KMS-11 (cell line): Measurements from ENCODE around the gene ACER3.

Experiments used
- H2AFZ ChIP-seq: fragments of 200-600 bp; sonication (generic); 2 replicates; pipeline ENCODE4 v1.6.1; 2016; ENCODE audit warnings: antibody characterized with exemption, mixed run types, low read depth
- H3K27ac ChIP-seq: fragments of 200-600 bp; sonication (generic); 2 replicates; pipeline ENCODE4 v1.6.1; 2016; ENCODE audit warnings: mild to moderate bottlenecking, mixed run types
- H3K27me3 ChIP-seq: fragments of 200-600 bp; sonication (generic); 2 replicates; pipeline ENCODE4 v1.6.1; 2017; ENCODE audit warnings: mild to moderate bottlenecking, low read depth, mixed run types, moderate library complexity; ENCODE audit not compliant: insufficient read depth
- H3K36me3 ChIP-seq: fragments of 200-600 bp; sonication (generic); 2 replicates; pipeline ENCODE4 v1.6.1; 2017; ENCODE audit warnings: mild to moderate bottlenecking, mixed run types; ENCODE audit not compliant: insufficient read depth
- H3K4me1 ChIP-seq: fragments of 200-600 bp; sonication (generic); 2 replicates; pipeline ENCODE4 v1.6.1; 2016; ENCODE audit warnings: mild to moderate bottlenecking, low read depth, mixed run types; ENCODE audit not compliant: poor library complexity, severe bottlenecking
- H3K4me2 ChIP-seq: fragments of 200-600 bp; sonication (generic); 2 replicates; pipeline ENCODE4 v1.7.0; 2016; ENCODE audit warnings: mild to moderate bottlenecking, mixed run types
- H3K4me3 ChIP-seq: fragments of 200-600 bp; sonication (generic); IDR thresholded peaks from 2 replicates; pipeline ENCODE4 v1.6.1; 2017; ENCODE audit warnings: low read depth, low read length, mixed read lengths; ENCODE audit not compliant: insufficient read depth
- H3K79me2 ChIP-seq: fragments of 200-600 bp; sonication (generic); 2 replicates; pipeline ENCODE4 v1.6.1; 2016; ENCODE audit warnings: low read depth, mixed run types; ENCODE audit not compliant: insufficient read depth
- H3K9ac ChIP-seq: fragments of 200-600 bp; sonication (generic); 2 replicates; pipeline ENCODE4 v1.6.1; 2016; ENCODE audit warnings: mild to moderate bottlenecking, mixed run types
- H4K20me1 ChIP-seq: fragments of 200-600 bp; sonication (generic); 2 replicates; pipeline ENCODE4 v1.6.1; 2016; ENCODE audit warnings: mild to moderate bottlenecking, mixed run types; ENCODE audit not compliant: insufficient read depth
- TF ChIP-seq, protein P1 (sequence below): fragments of 200-600 bp; sonication (generic); conservative IDR thresholded peaks from 2 replicates; pipeline ENCODE4 v1.6.1; 2017; ENCODE audit warnings: low read depth, mild to moderate bottlenecking, antibody characterized with exemption, low read length, moderate library complexity, mixed read lengths

The ACER3 gene

DNA sequence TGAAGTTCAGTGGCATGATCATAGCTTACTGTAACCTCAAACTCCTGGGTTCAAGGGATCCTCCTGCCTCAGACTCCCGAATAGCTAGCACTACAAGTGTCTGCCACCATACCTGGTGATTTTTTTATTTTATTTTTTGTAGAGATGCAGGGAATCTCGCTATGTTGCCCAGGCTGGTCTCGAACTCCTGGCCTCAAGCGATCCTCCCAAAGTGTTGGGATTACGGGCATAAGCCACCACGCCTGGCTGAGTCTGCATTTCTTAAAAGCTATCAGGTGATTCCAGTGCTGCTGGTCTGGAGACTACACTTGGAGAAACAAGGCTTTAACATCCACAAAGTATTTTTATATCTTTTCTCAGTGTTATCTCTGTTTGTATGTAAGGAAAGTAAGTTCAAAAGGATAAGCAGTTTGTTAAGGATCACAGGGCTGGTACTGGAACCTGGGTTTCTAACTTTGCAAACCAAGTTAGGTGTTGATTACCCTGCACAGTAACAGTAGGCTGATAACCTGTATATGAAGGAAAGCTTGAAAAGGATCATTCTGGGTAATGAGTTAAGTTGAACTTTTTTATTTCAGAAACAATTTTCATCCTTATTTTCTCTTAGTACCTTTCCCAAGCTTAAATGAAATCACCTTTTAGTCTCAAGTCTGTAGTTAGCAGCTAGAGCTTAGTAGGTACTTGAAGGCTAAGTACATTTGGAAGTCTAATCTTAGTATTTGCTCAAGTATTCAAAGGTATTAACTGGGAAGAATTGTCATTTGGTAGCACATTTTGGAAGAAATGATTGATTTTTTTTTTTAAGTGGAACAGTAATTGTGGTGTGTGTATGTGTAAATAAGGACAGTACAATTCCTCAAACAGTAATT, 12.5 kb downstream of the ACER3 start:
- Histone ChIP-seq H3K4me3 (no peak overlapping the region), H3K9ac (no peak overlapping the region), H3K4me1 (no peaks in the 10 kb centered on the region), H2AFZ (no peak overlapping the region), H3K27ac (no peak overlapping the region), H3K4me2 (no peak overlapping the region), H4K20me1 (no peaks in the 10 kb centered on the region), H3K27me3 (no peaks in the 10 kb centered on the region), H3K36me3 (no peaks in the 10 kb centered on the region), H3K79me2 (no peaks in the 10 kb centered on the region)
- TF ChIP-seq, protein P1, sequence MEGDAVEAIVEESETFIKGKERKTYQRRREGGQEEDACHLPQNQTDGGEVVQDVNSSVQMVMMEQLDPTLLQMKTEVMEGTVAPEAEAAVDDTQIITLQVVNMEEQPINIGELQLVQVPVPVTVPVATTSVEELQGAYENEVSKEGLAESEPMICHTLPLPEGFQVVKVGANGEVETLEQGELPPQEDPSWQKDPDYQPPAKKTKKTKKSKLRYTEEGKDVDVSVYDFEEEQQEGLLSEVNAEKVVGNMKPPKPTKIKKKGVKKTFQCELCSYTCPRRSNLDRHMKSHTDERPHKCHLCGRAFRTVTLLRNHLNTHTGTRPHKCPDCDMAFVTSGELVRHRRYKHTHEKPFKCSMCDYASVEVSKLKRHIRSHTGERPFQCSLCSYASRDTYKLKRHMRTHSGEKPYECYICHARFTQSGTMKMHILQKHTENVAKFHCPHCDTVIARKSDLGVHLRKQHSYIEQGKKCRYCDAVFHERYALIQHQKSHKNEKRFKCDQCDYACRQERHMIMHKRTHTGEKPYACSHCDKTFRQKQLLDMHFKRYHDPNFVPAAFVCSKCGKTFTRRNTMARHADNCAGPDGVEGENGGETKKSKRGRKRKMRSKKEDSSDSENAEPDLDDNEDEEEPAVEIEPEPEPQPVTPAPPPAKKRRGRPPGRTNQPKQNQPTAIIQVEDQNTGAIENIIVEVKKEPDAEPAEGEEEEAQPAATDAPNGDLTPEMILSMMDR: no peak

DNA sequence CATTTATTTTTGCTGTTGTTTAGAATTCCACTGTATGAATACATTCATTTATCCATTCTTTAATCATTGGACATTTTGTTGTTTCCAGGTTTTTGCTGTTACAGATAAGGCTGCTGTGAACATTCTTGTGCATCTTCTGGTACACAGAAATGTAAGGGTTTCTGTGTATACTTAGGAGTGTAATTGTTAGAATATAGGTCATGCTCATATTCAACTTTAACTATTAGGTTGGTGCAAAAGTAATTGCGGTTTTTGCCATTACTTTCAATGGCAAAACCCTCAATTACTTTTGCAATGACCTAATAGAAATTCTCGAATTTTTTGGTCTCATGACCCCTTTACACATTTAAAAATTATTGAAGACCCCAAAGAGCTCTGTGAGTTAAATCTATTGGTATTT, 17.3 kb downstream of the ACER3 start:
- no peak overlapping the region for H2AFZ ChIP-seq
- no peaks in the 10 kb centered on the region for H3K4me1 ChIP-seq
- no peak overlapping the region for H3K4me3 ChIP-seq
- H3K27me3 ChIP-seq: no peaks in the 10 kb centered on the region
- TF ChIP-seq, protein P1: no peak
- no peaks in the 10 kb centered on the region for H4K20me1 ChIP-seq
- H3K36me3 ChIP-seq: no peaks in the 10 kb centered on the region
- H3K27ac ChIP-seq: no peak overlapping the region
- H3K4me2 ChIP-seq: no peak overlapping the region
- no peaks in the 10 kb centered on the region for H3K79me2 ChIP-seq
- no peak overlapping the region for H3K9ac ChIP-seq

DNA sequence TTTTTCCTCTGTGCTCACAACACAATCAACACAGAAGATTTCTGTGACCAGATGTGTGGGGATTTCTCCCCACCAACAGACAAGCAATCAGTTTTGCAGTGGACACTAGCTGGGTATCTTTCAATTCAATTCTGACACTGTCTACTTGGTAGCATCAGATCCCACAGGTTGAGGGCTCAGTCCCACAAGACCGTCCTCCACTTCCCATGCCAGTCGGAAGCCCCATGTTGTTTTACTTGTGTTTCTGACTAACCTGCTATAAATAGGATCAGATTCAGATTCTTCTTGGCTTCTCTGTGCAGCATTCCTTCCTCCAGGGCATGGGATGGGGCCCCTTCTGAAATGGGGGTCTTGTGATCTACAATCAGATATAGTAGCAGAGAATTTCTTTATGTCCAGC, 19.6 kb downstream of the ACER3 start:
- Histone ChIP-seq H3K4me1 (no peaks in the 10 kb centered on the region), H3K4me3 (no peak overlapping the region), H3K9ac (no peak overlapping the region), H3K36me3 (no peaks in the 10 kb centered on the region), H3K4me2 (no peak overlapping the region), H2AFZ (no peak overlapping the region), H4K20me1 (no peaks in the 10 kb centered on the region), H3K79me2 (no peaks in the 10 kb centered on the region), H3K27me3 (no peaks in the 10 kb centered on the region), H3K27ac (no peak overlapping the region)
- TF ChIP-seq, protein P1: no peak

GRCh38 chr11:76880956-76881355, 20.2 kb downstream of the ACER3 start:
- Histone ChIP-seq H3K4me2 (no peak overlapping the region), H3K36me3 (no peaks in the 10 kb centered on the region), H4K20me1 (no peaks in the 10 kb centered on the region), H3K79me2 (no peaks in the 10 kb centered on the region), H3K4me3 (no peak overlapping the region), H3K9ac (no peak overlapping the region), H3K27me3 (no peaks in the 10 kb centered on the region), H3K4me1 (no peaks in the 10 kb centered on the region), H3K27ac (no peak overlapping the region), H2AFZ (no peak overlapping the region)
- TF ChIP-seq, protein P1: no peak
